Neural cell (in vitro differentiated cells): ENCODE results near the gene KIZ. TPM values are rescaled to one million over a fixed set of nuclear protein-coding genes. Genes with fewer than 3 reads are reported as not detected.

Source experiments
- H2AFZ ChIP-seq: fragments of 200-600, 300-800 bp; sonication (generic), shearing (Covaris generic); 2 replicates; pipeline ENCODE4 v1.6.0; 2014; ENCODE audit warnings: low read depth, mild to moderate bottlenecking, antibody characterized with exemption, low read length, moderate library complexity
- H3F3A ChIP-seq: fragments of 200-600 bp; shearing (Covaris generic); 2 replicates; pipeline ENCODE4 v1.6.1; 2016; ENCODE audit warnings: mild to moderate bottlenecking, moderate library complexity, mixed read lengths, antibody characterized with exemption, low read length; ENCODE audit not compliant: insufficient read depth, poor library complexity, severe bottlenecking
- H3K27ac ChIP-seq: fragments of 200-600, 300-800 bp; sonication (generic), shearing (Covaris generic); 2 replicates; pipeline ENCODE4 v1.5.1; 2014; ENCODE audit warnings: mild to moderate bottlenecking, low read length, moderate library complexity
- H3K27me3 ChIP-seq: fragments of 300-800, 200-600 bp; sonication (generic), shearing (Covaris generic); 2 replicates; pipeline ENCODE4 v1.6.0; 2014; ENCODE audit warnings: mild to moderate bottlenecking, low read depth, low read length, moderate library complexity; ENCODE audit not compliant: insufficient read depth
- H3K36me3 ChIP-seq: fragments of 300-800, 200-600 bp; sonication (generic), shearing (Covaris generic); 2 replicates; pipeline ENCODE4 v1.5.1; 2014; ENCODE audit warnings: mild to moderate bottlenecking, antibody characterized with exemption, low read length, moderate library complexity; ENCODE audit not compliant: insufficient read depth
- H3K4me2 ChIP-seq: fragments of 300-800, 200-600 bp; sonication (generic), shearing (Covaris generic); 2 replicates; pipeline ENCODE4 v1.6.0; 2014; ENCODE audit warnings: mild to moderate bottlenecking, low read length
- H3K4me3 ChIP-seq: fragments of 300-800, 200-600 bp; sonication (generic), shearing (Covaris generic); 2 replicates; pipeline ENCODE4 v1.5.1; 2014; ENCODE audit warnings: mild to moderate bottlenecking, low read length, moderate library complexity
- H3K79me2 ChIP-seq: fragments of 200-600 bp; shearing (Covaris generic); replicated peaks from 2 replicates; pipeline ENCODE4 v1.6.0; 2014; ENCODE audit warnings: mild to moderate bottlenecking, low read length, moderate library complexity; ENCODE audit not compliant: insufficient read depth
- H3K9ac ChIP-seq: fragments of 300-800, 200-600 bp; sonication (generic), shearing (Covaris generic); 2 replicates; pipeline ENCODE4 v1.6.1; 2016; ENCODE audit warnings: mild to moderate bottlenecking, low read length, mixed read lengths
- H3K9me2 ChIP-seq: fragments of 200-600 bp; shearing (Covaris generic); 2 replicates; pipeline ENCODE4 v1.6.1; 2016; ENCODE audit warnings: mild to moderate bottlenecking, low read length, mixed read lengths; ENCODE audit not compliant: insufficient read depth
- H3K9me3 ChIP-seq: fragments of 200-600, 300-800 bp; sonication (generic), shearing (Covaris generic); 2 replicates; pipeline ENCODE4 v1.6.1; 2016; ENCODE audit warnings: mild to moderate bottlenecking, mixed run types, low read length, moderate library complexity, mixed read lengths
- H4K20me1 ChIP-seq: fragments of 200-600 bp; shearing (Covaris generic); 2 replicates; pipeline ENCODE4 v1.6.1; 2016; ENCODE audit warnings: mild to moderate bottlenecking, mixed run types; ENCODE audit not compliant: insufficient read depth
- EP300 ChIP-seq: fragments of 450-650 bp; conservative IDR thresholded peaks from 2 replicates; pipeline ENCODE4 v1.6.1; 2014; ENCODE audit warnings: antibody characterized with exemption, mild to moderate bottlenecking, moderate library complexity; ENCODE audit not compliant: poor library complexity, severe bottlenecking
- EZH2 ChIP-seq: fragments of 200-600, 300-800 bp; shearing (Covaris generic), sonication (generic); IDR thresholded peaks from 2 replicates; pipeline ENCODE4 v1.6.1; 2014; ENCODE audit warnings: antibody characterized with exemption, low read length, borderline replicate concordance, mild to moderate bottlenecking; ENCODE audit not compliant: insufficient read depth, poor library complexity, severe bottlenecking
- MXI1 ChIP-seq: fragments of 450-650 bp; conservative IDR thresholded peaks from 2 replicates; pipeline ENCODE4 v1.6.1; 2014; ENCODE audit warnings: antibody characterized with exemption, mild to moderate bottlenecking; ENCODE audit not compliant: poor library complexity, severe bottlenecking
- POLR2AphosphoS5 ChIP-seq: IDR thresholded peaks from 2 replicates; pipeline ENCODE4 v1.6.1; 2012
- RAD21 ChIP-seq: fragments of 450-650 bp; conservative IDR thresholded peaks from 2 replicates; pipeline ENCODE4 v1.6.1; 2014; ENCODE audit warnings: antibody characterized with exemption, mild to moderate bottlenecking, moderate library complexity
- SMC3 ChIP-seq: fragments of 450-650 bp; conservative IDR thresholded peaks from 2 replicates; pipeline ENCODE4 v1.6.1; 2014; ENCODE audit warnings: antibody characterized with exemption, mild to moderate bottlenecking, moderate library complexity; ENCODE audit not compliant: poor library complexity
- TAF1 ChIP-seq: IDR thresholded peaks from 2 replicates; pipeline ENCODE4 v1.6.1; 2012; ENCODE audit warnings: low read depth
- polyA plus RNA-seq: library from polyadenylated mRNA; depleted of rRNA; stranded (reverse); fragments of >200 nt; gene quantifications from 2 replicates; pipeline ENCODE4 v1.2.3, GENCODE V29; 2014
- TF ChIP-seq, protein P1 (sequence below): IDR thresholded peaks from 2 replicates; pipeline ENCODE4 v1.6.1; 2012; ENCODE audit warnings: borderline replicate concordance
- TF ChIP-seq, protein P2 (sequence below): fragments of 450-650 bp; IDR thresholded peaks from 2 replicates; pipeline ENCODE4 v1.5.1; 2014; ENCODE audit warnings: antibody characterized with exemption, mild to moderate bottlenecking, moderate library complexity; ENCODE audit not compliant: poor library complexity, severe bottlenecking

Gene KIZ
- polyA plus RNA-seq, 1 donor from 2014 or later, result 3.6 TPM

DNA sequence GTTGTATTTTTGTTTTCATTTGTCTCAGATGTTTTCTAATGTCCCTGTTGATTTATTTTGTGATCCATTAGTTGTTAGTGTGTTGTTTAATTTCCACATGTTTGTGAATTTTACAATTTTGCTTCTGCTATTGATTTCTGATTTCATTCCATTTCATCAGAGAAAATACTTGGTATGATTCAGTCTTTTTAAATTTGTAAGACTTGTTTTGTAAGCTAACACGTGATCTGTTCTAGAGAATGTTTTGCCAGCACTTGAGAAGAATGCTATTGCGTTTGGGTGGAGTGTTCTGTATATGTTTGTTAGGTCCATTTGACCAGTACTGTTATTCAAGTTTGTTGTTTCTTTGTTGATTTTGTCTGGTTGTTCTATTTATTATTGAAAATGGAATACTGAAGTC is 53.9 kb downstream of the KIZ start:
- no peak for TF ChIP-seq EP300
- TF ChIP-seq POLR2AphosphoS5, result no peak
- no peak for TF ChIP-seq MXI1
- no peak overlapping the region for H3K4me3 ChIP-seq
- no peaks in the 10 kb centered on the region for H3K79me2 ChIP-seq
- H4K20me1 ChIP-seq, result no peaks in the 10 kb centered on the region
- H3K9ac ChIP-seq, result no peak overlapping the region
- no peaks in the 10 kb centered on the region for H3K9me3 ChIP-seq
- no peak overlapping the region for H2AFZ ChIP-seq
- H3K36me3 ChIP-seq, result no peaks in the 10 kb centered on the region
- H3K27ac ChIP-seq, result no peak overlapping the region
- H3K9me2 ChIP-seq, result no peaks in the 10 kb centered on the region
- H3F3A ChIP-seq, result no peaks in the 10 kb centered on the region
- H3K4me2 ChIP-seq, result no peak overlapping the region
- no peaks in the 10 kb centered on the region for H3K27me3 ChIP-seq

DNA sequence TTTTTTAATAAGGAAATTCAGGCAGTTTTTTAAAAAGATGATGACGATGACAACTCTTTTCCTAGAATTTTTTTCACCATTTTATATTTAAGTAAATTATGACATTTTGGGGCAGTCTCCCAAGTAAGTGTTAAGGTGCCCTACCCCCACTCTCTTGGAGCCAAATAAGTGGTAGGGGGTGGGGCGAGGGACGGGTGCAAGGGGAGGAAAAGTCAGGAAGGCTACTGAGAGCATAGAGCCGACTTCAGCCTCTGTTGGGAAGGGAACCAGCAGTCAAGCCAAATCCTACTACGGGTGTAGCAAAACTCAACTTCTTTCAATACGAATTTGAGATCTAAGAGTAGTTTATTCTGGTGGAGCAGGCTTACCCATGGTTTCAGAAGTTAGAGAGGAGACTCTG is 54.4 kb downstream of the KIZ start:
- Histone ChIP-seq H3K27me3 (no peaks in the 10 kb centered on the region), H3K4me2 (no peak overlapping the region), H3K79me2 (no peaks in the 10 kb centered on the region), H3F3A (no peaks in the 10 kb centered on the region), H3K9ac (no peak overlapping the region), H4K20me1 (no peaks in the 10 kb centered on the region), H3K36me3 (no peaks in the 10 kb centered on the region), H3K9me3 (no peaks in the 10 kb centered on the region), H3K9me2 (no peaks in the 10 kb centered on the region), H3K27ac (no peak overlapping the region), H2AFZ (no peak overlapping the region), H3K4me3 (no peak overlapping the region)
- TF ChIP-seq EP300 (no peak), EZH2 (no peak), SMC3 (no peak), TAF1 (no peak), MXI1 (no peak), RAD21 (no peak), POLR2AphosphoS5 (no peak)
- TF ChIP-seq, protein P1, sequence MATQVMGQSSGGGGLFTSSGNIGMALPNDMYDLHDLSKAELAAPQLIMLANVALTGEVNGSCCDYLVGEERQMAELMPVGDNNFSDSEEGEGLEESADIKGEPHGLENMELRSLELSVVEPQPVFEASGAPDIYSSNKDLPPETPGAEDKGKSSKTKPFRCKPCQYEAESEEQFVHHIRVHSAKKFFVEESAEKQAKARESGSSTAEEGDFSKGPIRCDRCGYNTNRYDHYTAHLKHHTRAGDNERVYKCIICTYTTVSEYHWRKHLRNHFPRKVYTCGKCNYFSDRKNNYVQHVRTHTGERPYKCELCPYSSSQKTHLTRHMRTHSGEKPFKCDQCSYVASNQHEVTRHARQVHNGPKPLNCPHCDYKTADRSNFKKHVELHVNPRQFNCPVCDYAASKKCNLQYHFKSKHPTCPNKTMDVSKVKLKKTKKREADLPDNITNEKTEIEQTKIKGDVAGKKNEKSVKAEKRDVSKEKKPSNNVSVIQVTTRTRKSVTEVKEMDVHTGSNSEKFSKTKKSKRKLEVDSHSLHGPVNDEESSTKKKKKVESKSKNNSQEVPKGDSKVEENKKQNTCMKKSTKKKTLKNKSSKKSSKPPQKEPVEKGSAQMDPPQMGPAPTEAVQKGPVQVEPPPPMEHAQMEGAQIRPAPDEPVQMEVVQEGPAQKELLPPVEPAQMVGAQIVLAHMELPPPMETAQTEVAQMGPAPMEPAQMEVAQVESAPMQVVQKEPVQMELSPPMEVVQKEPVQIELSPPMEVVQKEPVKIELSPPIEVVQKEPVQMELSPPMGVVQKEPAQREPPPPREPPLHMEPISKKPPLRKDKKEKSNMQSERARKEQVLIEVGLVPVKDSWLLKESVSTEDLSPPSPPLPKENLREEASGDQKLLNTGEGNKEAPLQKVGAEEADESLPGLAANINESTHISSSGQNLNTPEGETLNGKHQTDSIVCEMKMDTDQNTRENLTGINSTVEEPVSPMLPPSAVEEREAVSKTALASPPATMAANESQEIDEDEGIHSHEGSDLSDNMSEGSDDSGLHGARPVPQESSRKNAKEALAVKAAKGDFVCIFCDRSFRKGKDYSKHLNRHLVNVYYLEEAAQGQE, result no peak
- TF ChIP-seq, protein P2, sequence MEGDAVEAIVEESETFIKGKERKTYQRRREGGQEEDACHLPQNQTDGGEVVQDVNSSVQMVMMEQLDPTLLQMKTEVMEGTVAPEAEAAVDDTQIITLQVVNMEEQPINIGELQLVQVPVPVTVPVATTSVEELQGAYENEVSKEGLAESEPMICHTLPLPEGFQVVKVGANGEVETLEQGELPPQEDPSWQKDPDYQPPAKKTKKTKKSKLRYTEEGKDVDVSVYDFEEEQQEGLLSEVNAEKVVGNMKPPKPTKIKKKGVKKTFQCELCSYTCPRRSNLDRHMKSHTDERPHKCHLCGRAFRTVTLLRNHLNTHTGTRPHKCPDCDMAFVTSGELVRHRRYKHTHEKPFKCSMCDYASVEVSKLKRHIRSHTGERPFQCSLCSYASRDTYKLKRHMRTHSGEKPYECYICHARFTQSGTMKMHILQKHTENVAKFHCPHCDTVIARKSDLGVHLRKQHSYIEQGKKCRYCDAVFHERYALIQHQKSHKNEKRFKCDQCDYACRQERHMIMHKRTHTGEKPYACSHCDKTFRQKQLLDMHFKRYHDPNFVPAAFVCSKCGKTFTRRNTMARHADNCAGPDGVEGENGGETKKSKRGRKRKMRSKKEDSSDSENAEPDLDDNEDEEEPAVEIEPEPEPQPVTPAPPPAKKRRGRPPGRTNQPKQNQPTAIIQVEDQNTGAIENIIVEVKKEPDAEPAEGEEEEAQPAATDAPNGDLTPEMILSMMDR, result no peak

DNA sequence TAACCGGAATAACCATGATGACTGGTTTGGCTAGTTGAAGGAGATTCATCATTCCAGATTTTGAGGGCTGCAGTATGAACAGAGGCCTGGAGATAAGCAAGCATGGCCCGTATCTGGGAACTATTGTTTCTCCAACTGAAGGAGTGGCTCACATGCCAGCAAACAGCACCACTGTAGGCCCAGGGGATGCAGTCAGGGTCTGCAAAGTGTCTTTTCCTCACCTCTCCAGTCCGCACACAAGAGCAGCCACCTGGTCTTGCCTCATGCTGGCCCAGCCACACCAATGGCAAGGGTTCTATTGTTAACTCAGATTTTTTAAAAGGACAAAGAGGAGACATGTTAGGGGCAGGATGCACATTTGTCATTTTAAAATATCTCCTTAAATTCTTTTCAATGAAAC is 55.1 kb downstream of the KIZ start:
- no peak overlapping the region for H2AFZ ChIP-seq
- TF ChIP-seq, protein P1, result no peak
- TF ChIP-seq POLR2AphosphoS5 (no peak), TAF1 (no peak), RAD21 (no peak), MXI1 (no peak), SMC3 (no peak), EP300 (no peak), EZH2 (no peak)
- TF ChIP-seq, protein P2, result no peak
- H3K27me3 ChIP-seq, result no peaks in the 10 kb centered on the region
- H3K79me2 ChIP-seq, result no peaks in the 10 kb centered on the region
- no peak overlapping the region for H3K9ac ChIP-seq
- no peaks in the 10 kb centered on the region for H3F3A ChIP-seq
- no peak overlapping the region for H3K4me3 ChIP-seq
- no peaks in the 10 kb centered on the region for H3K36me3 ChIP-seq
- H4K20me1 ChIP-seq, result no peaks in the 10 kb centered on the region
- no peaks in the 10 kb centered on the region for H3K9me3 ChIP-seq
- H3K4me2 ChIP-seq, result no peak overlapping the region
- no peaks in the 10 kb centered on the region for H3K9me2 ChIP-seq
- H3K27ac ChIP-seq, result no peak overlapping the region
